Smooth muscle cell (in vitro differentiated cells): ENCODE data around the gene RALB. TPM values are rescaled to one million over a fixed set of nuclear protein-coding genes. Genes with fewer than 3 reads are reported as not detected.
A peak's percentile ranks its signal among the peaks of the same experiment; 100 is the strongest.

Experiments
- DNase-seq: peaks from one replicate; lab custom pipeline; 2025; ENCODE audit not compliant: unreplicated experiment; lab: John Stamatoyannopoulos, UW
- H2AFZ ChIP-seq: fragments of 200-600 bp; sonication (generic); 2 replicates; pipeline ENCODE4 v1.6.0; 2016; ENCODE audit warnings: antibody characterized with exemption, low read depth, mild to moderate bottlenecking
- H3F3A ChIP-seq: fragments of 200-600 bp; sonication (generic); 2 replicates; pipeline ENCODE4 v1.6.0; 2017; ENCODE audit warnings: antibody characterized with exemption, low read depth
- H3K27ac ChIP-seq: fragments of 200-600 bp; sonication (generic); 2 replicates; pipeline ENCODE4 v1.5.1; 2016; ENCODE audit warnings: low read depth, mild to moderate bottlenecking
- H3K27me3 ChIP-seq: fragments of 200-600 bp; sonication (generic); 2 replicates; pipeline ENCODE4 v1.6.1; 2016; ENCODE audit warnings: low read depth, mild to moderate bottlenecking
- H3K36me3 ChIP-seq: fragments of 200-600 bp; sonication (generic); 2 replicates; pipeline ENCODE4 v1.5.1; 2016; ENCODE audit warnings: low read depth
- H3K4me1 ChIP-seq: fragments of 200-600 bp; sonication (generic); 2 replicates; pipeline ENCODE4 v1.5.1; 2016; ENCODE audit warnings: low read depth
- H3K4me2 ChIP-seq: fragments of 200-600 bp; sonication (generic); 2 replicates; pipeline ENCODE4 v1.6.0; 2016; ENCODE audit warnings: mild to moderate bottlenecking
- H3K4me3 ChIP-seq: fragments of 200-600 bp; sonication (generic); 2 replicates; pipeline ENCODE4 v1.5.1; 2016; ENCODE audit warnings: mild to moderate bottlenecking
- H3K79me2 ChIP-seq: fragments of 200-600 bp; sonication (generic); 2 replicates; pipeline ENCODE4 v1.6.0; 2016; ENCODE audit warnings: low read depth, mild to moderate bottlenecking
- H3K9ac ChIP-seq: fragments of 200-600 bp; sonication (generic); 2 replicates; pipeline ENCODE4 v1.6.0; 2016; ENCODE audit warnings: low read depth
- H3K9me3 ChIP-seq: fragments of 200-600 bp; sonication (generic); replicated peaks from 2 replicates; pipeline ENCODE4 v1.5.1; 2016; ENCODE audit warnings: low read depth
- H4K20me1 ChIP-seq: fragments of 200-600 bp; sonication (generic); 2 replicates; pipeline ENCODE4 v1.6.0; 2016; ENCODE audit warnings: low read depth
- CTCF ChIP-seq: fragments of 200-600 bp; sonication (generic); IDR thresholded peaks from 2 replicates; pipeline ENCODE4 v1.5.1; 2017; ENCODE audit warnings: borderline replicate concordance, mild to moderate bottlenecking, antibody characterized with exemption; ENCODE audit not compliant: insufficient read depth, poor library complexity, severe bottlenecking
- WGBS: methylation state at CpG from one replicate; pipeline ENCODE4 v1.1.7; 2016; ENCODE audit warnings: low lambda C conversion rate; 5-methylcytosine and 5-hydroxymethylcytosine counted together
- polyA plus RNA-seq: library from polyadenylated mRNA; unstranded; fragments of >200 nt; fragmentation: Nextera tagmentation; extraction: Ambion mirVana; gene quantifications from 2 replicates; pipeline ENCODE4 v1.2.1, GENCODE V29; 2016
- total RNA-seq: library from RNA; depleted of rRNA; stranded (reverse); fragments of >200 nt; gene quantifications from 2 replicates; pipeline ENCODE4 v1.2.3, GENCODE V29; 2014

RALB gene
- total and polyA plus RNA-seq, 2 experiments from 2014 or later: 69.9 to 73.4 TPM

GRCh38 chr2:120253021-120253882 is 600 bp downstream of the RALB start:
- Histone ChIP-seq H3K4me3 (peak overlapping the region; percentile 68), H3K9me3 (no peaks in the 10 kb centered on the region), H3K79me2 (peaks cover 44% of the 10 kb centered on the region), H2AFZ (peak overlapping the region; percentile 37), H3K36me3 (no peaks in the 10 kb centered on the region), H3K9ac (peak overlapping the region; percentile 78), H3K27me3 (no peaks in the 10 kb centered on the region), H3K4me1 (peaks cover 16% of the 10 kb centered on the region), H3K4me2 (peak overlapping the region; percentile 88), H3K27ac (peak overlapping the region; percentile 65), H3F3A (no peaks in the 10 kb centered on the region), H4K20me1 (peaks cover 40% of the 10 kb centered on the region)
- TF ChIP-seq CTCF: peak; percentile 23
- peak; percentile 76 for DNase-seq
- under 1% methylated on average over 36 of the region's 60 CpGs for WGBS

GRCh38 chr2:120254178-120254577 is 1.5 kb downstream of the RALB start:
- Histone ChIP-seq H3K4me3 (peak overlapping the region; percentile 68), H3F3A (no peaks in the 10 kb centered on the region), H2AFZ (no peak overlapping the region), H4K20me1 (peaks cover 44% of the 10 kb centered on the region), H3K79me2 (peaks cover 50% of the 10 kb centered on the region), H3K4me2 (peak overlapping the region; percentile 88), H3K9me3 (no peaks in the 10 kb centered on the region), H3K4me1 (peaks cover 16% of the 10 kb centered on the region), H3K9ac (peak overlapping the region; percentile 78), H3K27ac (peak overlapping the region; percentile 65), H3K36me3 (no peaks in the 10 kb centered on the region), H3K27me3 (no peaks in the 10 kb centered on the region)
- 36% methylated on average over 8 of the region's 8 CpGs for WGBS
- no peak for DNase-seq
- TF ChIP-seq CTCF: no peak

- Histone ChIP-seq H3K27ac (no peak overlapping the region), H3K27me3 (no peaks in the 10 kb centered on the region), H3K4me1 (peaks cover 16% of the 10 kb centered on the region), H3K4me3 (no peak overlapping the region), H3F3A (no peaks in the 10 kb centered on the region), H3K36me3 (no peaks in the 10 kb centered on the region), H3K9ac (no peak overlapping the region), H4K20me1 (peaks cover 45% of the 10 kb centered on the region), H3K4me2 (no peak overlapping the region), H3K79me2 (peaks cover 53% of the 10 kb centered on the region), H3K9me3 (no peaks in the 10 kb centered on the region), H2AFZ (no peak overlapping the region)
- WGBS: 88% methylated on average over 6 of the region's 6 CpGs
- TF ChIP-seq CTCF: no peak
- DNase-seq: no peak
Measured at GRCh38 chr2:120255071-120255470, 2.4 kb downstream of the RALB start.
